Measurements from ENCODE around the gene ARL4D. TPM values are rescaled to one million over a fixed set of nuclear protein-coding genes. Genes with fewer than 3 reads are reported as not detected.

Gene ARL4D, protein sequence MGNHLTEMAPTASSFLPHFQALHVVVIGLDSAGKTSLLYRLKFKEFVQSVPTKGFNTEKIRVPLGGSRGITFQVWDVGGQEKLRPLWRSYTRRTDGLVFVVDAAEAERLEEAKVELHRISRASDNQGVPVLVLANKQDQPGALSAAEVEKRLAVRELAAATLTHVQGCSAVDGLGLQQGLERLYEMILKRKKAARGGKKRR
- 10 to 100 TPM in 1 of 9 donors, 1 to 10 TPM in 8; 2.2 to 16.2 (median 4.0) TPM for total RNA-seq
- 1 to 10 TPM; 5.6 to 8.7 TPM for polyA plus RNA-seq
- long read RNA-seq, donor 1, transcript ARL4D-201 (2 exons, 1,612 nt) = major isoform, 10 of 12 reads
- long read RNA-seq, donor 1, partial matches to known transcripts = 2 of 12 reads
- long read RNA-seq, donor 1, other reads (novel, unspliced or antisense) = 0 of 12 reads
- long read RNA-seq, donor 2, transcript ARL4D-201 (2 exons, 1,612 nt) = major isoform, 23 of 23 reads
- long read RNA-seq, donor 2, partial matches to known transcripts = 0 of 23 reads
- long read RNA-seq, donor 2, other reads (novel, unspliced or antisense) = 0 of 23 reads
- long read RNA-seq, donor 3, partial matches to known transcripts = 1 of 4 reads
- long read RNA-seq, donor 3, other reads (novel, unspliced or antisense) = 0 of 4 reads

DNA sequence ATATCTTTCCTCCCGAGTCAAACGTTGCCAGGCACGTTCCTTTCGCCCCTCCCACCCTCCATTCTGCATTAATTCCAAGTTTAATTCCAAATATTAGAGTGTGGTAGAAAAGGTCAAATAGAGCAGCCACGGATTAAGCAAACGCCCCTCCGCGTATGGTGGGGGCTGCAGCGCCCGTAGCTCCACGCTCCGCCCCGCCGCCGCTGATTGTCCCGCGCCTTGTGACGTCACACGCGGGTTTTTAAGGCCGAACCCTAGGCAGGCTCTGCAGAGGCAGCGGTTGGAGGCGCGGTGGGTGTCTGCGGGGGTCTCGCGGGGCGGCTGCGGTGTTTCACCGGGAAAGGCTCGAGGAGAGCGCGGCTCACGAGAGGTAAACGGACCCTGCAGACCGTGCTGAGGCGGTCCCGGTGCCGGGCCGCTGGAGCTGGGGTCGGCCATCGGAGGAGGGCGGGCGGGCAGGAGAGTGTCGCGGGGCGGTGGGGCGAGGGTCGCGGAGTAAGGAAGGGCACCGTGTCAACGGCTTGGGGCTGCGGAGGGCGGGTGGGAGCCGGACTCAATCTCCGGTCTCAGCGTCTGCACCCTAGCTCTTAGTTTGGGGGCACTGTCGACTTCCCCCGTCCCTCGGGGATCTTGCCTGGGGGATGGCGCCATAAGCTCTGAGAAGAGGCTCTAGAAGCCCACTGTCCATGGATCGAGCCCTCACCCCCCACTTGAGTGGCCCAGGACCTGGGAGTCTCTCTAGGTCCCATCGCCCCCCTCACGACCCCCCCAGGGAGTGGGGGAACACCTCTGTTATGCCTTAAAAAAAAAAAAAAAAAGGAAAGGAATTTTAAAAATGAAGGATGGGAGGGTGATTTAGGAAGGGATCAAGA lies at the start of gene ARL4D:
Gene ARL4D (plus strand): TSS at position 270 of the 872 bp plus-strand sequence. CDS start 740 bp downstream, outside the sequence.
- H3K4me1 ChIP-seq = peaks cover 0 to 44% (median 25%) of the 10 kb centered on the region in 12 donors
- WGBS, 4 donors = 1% methylated on average over 16 to 64 of the region's 64 CpGs
- H3K4me3 ChIP-seq = peak within 1 kb of the TSS; percentile 64 to 93 (median 76)
- TF ChIP-seq POLR2A (IDR thresholded peaks at IDR 0.05) = peak; percentile 46 to 98
- TF ChIP-seq, protein P1, sequence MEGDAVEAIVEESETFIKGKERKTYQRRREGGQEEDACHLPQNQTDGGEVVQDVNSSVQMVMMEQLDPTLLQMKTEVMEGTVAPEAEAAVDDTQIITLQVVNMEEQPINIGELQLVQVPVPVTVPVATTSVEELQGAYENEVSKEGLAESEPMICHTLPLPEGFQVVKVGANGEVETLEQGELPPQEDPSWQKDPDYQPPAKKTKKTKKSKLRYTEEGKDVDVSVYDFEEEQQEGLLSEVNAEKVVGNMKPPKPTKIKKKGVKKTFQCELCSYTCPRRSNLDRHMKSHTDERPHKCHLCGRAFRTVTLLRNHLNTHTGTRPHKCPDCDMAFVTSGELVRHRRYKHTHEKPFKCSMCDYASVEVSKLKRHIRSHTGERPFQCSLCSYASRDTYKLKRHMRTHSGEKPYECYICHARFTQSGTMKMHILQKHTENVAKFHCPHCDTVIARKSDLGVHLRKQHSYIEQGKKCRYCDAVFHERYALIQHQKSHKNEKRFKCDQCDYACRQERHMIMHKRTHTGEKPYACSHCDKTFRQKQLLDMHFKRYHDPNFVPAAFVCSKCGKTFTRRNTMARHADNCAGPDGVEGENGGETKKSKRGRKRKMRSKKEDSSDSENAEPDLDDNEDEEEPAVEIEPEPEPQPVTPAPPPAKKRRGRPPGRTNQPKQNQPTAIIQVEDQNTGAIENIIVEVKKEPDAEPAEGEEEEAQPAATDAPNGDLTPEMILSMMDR (IDR thresholded peaks at IDR 0.05) = no peak
- no peaks in the 10 kb centered on the region for H3K36me3 ChIP-seq
- peak within 1 kb of the TSS in 11 of 12 donors; percentile 52 to 94 (median 78) for H3K27ac ChIP-seq
- no peaks in the 10 kb centered on the region for H3K27me3 ChIP-seq
- ATAC-seq (peak; percentile 84 to 92 (median 90)), DNase-seq (peak; percentile 90 to 95 (median 93))
- no peaks in the 10 kb centered on the region for H3K9me3 ChIP-seq
- intact Hi-C loops (cut with DNase I) = no loop called here

DNA sequence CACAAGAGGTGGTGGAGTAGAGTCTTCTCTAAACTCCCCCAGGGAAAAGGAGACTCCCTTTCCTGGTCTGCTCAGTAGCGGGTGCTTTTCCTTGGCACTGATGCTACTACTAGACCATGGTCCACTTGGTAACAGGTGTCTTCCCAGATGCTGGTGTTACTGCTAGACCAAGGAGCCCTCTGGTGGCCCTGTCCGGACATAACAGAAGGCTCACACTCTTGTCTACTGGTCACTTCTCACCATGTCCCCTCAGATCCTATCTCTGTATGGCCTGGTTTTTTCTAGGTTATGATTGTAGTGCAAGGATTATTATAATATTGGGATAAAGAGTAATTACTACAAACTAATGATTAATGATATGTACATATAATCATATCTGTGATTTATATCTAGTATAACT lies 49.7 kb upstream of the ARL4D start:
- H3K36me3 ChIP-seq = peaks cover 0 to 5% (median 0%) of the 10 kb centered on the region in 9 donors
- ATAC-seq = no peak
- no peak for DNase-seq
- H3K4me3 ChIP-seq = no peak overlapping the region
- H3K4me1 ChIP-seq = peaks cover 0 to 18% (median 2%) of the 10 kb centered on the region in 12 donors
- H3K9me3 ChIP-seq = peaks cover 0 to 39% (median 28%) of the 10 kb centered on the region in 12 donors
- no peaks in the 10 kb centered on the region for H3K27me3 ChIP-seq
- 93 to 100% (median 97%) methylated on average over 2 of the region's 2 CpGs for WGBS, 4 donors
- intact Hi-C loops (cut with DNase I) = loop anchor here in 1 of 10 donors (10.0 kb wide), 1 partner anchor 134 kb away; the partner anchor contains the start of gene TMEM106A
- no peak for TF ChIP-seq POLR2A (IDR thresholded peaks at IDR 0.05)
- TF ChIP-seq, protein P1 (IDR thresholded peaks at IDR 0.05) = no peak
- H3K27ac ChIP-seq = no peak overlapping the region

- Histone ChIP-seq H3K27me3 (no peaks in the 10 kb centered on the region), H3K9me3 (peaks cover 0 to 39% (median 28%) of the 10 kb centered on the region in 12 donors), H3K4me3 (no peak overlapping the region), H3K36me3 (peaks cover 0 to 5% (median 0%) of the 10 kb centered on the region in 9 donors), H3K4me1 (peaks cover 0 to 18% (median 2%) of the 10 kb centered on the region in 12 donors), H3K27ac (no peak overlapping the region)
- no peak for ATAC-seq
- TF ChIP-seq POLR2A (IDR thresholded peaks at IDR 0.05) = no peak
- no peak for DNase-seq
- intact Hi-C loops (cut with DNase I) = no loop called here
- 78 to 85% (median 83%) methylated on average over 9 of the region's 9 CpGs for WGBS, 4 donors
These were observed 47.9 kb upstream of the ARL4D start for GRCh38 chr17:43350888-43351361.

- WGBS, 4 donors = 61 to 71% (median 67%) methylated on average over 8 of the region's 8 CpGs
- DNase-seq (no peak), ATAC-seq (no peak)
- TF ChIP-seq POLR2A (IDR thresholded peaks at IDR 0.05) = no peak
- TF ChIP-seq, protein P1 (IDR thresholded peaks at IDR 0.05) = no peak
- intact Hi-C loops (cut with DNase I) = no loop called here
- Histone ChIP-seq H3K4me3 (no peak overlapping the region), H3K4me1 (peaks cover 0 to 18% (median 2%) of the 10 kb centered on the region in 12 donors), H3K9me3 (peaks cover 0 to 39% (median 28%) of the 10 kb centered on the region in 12 donors), H3K27me3 (no peaks in the 10 kb centered on the region), H3K27ac (no peak overlapping the region), H3K36me3 (peaks cover 0 to 5% (median 0%) of the 10 kb centered on the region in 9 donors)
These were observed 47.1 kb upstream of the ARL4D start for GRCh38 chr17:43351691-43352090.

Data from heart left ventricle (tissue), 16 donors.